ENCODE results near the gene XPO4. TPM values are rescaled to one million over a fixed set of nuclear protein-coding genes. Genes with fewer than 3 reads are reported as not detected.

XPO4 gene
- total and polyA plus RNA-seq, 2 of the 13 experiments (the other 11 are each of a cell fraction or from before 2014, with no cell fraction given), result 8.4 to 24.8 TPM

DNA sequence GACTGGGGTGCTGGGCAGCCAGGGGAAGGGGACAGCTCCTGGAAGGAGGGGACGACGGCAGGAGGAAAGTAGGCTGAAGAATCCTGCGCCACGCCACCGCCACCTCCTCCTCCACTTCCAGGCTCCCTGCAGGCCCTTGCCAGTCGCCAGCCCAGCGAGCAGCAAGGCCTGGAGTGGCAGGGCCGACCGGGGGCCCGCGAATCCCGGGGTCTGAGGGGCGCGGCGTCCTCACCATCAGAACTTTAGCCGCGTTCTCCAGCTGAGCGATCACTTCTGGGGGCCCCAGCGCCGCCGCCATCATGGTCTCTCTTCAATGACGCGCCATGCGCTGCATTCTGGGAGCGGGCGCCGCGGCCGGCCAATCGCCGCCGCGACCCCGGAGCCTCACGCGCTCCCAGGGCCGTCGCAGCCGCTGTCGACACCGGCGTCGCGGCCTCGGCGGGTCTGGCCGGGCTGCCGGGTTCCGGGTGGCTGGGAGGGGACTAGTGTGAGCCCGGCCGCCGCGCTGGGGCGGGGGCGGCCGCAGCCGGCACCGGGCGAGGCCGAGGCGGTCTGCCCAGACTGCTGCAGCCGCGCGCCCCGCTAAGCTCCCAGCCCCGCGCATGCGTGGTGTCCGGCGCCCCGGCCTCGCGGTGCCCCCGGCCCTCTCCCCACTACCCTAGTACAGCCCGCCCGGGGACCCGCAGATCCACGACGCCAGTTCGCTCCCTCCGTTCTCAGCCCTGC is at the start of gene XPO4 (continued):
- TF ChIP-seq, protein P1, sequence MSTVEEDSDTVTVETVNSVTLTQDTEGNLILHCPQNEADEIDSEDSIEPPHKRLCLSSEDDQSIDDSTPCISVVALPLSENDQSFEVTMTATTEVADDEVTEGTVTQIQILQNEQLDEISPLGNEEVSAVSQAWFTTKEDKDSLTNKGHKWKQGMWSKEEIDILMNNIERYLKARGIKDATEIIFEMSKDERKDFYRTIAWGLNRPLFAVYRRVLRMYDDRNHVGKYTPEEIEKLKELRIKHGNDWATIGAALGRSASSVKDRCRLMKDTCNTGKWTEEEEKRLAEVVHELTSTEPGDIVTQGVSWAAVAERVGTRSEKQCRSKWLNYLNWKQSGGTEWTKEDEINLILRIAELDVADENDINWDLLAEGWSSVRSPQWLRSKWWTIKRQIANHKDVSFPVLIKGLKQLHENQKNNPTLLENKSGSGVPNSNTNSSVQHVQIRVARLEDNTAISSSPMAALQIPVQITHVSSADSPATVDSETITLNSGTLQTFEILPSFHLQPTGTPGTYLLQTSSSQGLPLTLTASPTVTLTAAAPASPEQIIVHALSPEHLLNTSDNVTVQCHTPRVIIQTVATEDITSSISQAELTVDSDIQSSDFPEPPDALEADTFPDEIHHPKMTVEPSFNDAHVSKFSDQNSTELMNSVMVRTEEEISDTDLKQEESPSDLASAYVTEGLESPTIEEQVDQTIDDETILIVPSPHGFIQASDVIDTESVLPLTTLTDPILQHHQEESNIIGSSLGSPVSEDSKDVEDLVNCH (CRISPR knock-in tag; IDR thresholded peaks at IDR 0.05), result no peak
- TF ChIP-seq, protein P2, sequence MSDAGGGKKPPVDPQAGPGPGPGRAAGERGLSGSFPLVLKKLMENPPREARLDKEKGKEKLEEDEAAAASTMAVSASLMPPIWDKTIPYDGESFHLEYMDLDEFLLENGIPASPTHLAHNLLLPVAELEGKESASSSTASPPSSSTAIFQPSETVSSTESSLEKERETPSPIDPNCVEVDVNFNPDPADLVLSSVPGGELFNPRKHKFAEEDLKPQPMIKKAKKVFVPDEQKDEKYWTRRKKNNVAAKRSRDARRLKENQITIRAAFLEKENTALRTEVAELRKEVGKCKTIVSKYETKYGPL (CRISPR knock-in tag; IDR thresholded peaks at IDR 0.05), result no peak
- TF ChIP-seq SRSF1 (optimal IDR thresholded peaks at IDR 0.05; ENCODE audit: low read depth, low read length) (no peak), KDM5B (CRISPR knock-in tag; IDR thresholded peaks at IDR 0.05; ENCODE audit: borderline replicate concordance) (peak; percentile 77; the same call in 1 of the 2 replicates), ZNF260 (CRISPR knock-in tag; IDR thresholded peaks at IDR 0.05; ENCODE audit: borderline replicate concordance, low read depth) (no peak), CREM (IDR thresholded peaks at IDR 0.05) (peak; percentile 55; the same call in 1 of the 2 replicates), CREM (CRISPR knock-in tag; IDR thresholded peaks at IDR 0.05) (no peak), YEATS4 (CRISPR knock-in tag; IDR thresholded peaks at IDR 0.05; ENCODE audit: borderline replicate concordance) (no peak), SMAD1 (CRISPR knock-in tag; IDR thresholded peaks at IDR 0.05; ENCODE audit: borderline replicate concordance, low read depth) (no peak), MAFF (IDR thresholded peaks at IDR 0.05; ENCODE audit: low read depth, low read length) (no peak), ZMYM3 (CRISPR knock-in tag; IDR thresholded peaks at IDR 0.05) (0 out of 2 replicates have a peak, but pooled peaks have one; percentile 3), DPF2 (CRISPR knock-in tag; IDR thresholded peaks at IDR 0.05; ENCODE audit: borderline replicate concordance, low read depth) (no peak), MTF2 (CRISPR knock-in tag; IDR thresholded peaks at IDR 0.05; ENCODE audit: borderline replicate concordance) (no peak), ZFP1 (CRISPR knock-in tag; IDR thresholded peaks at IDR 0.05) (no peak), KMT2B (CRISPR knock-in tag; IDR thresholded peaks at IDR 0.05) (peak; percentile 78), TOPORS (CRISPR knock-in tag; IDR thresholded peaks at IDR 0.05) (peak; percentile 65; the same call in 1 of the 2 replicates), ZNF547 (CRISPR knock-in tag; IDR thresholded peaks at IDR 0.05) (no peak; the same call in 1 of the 2 replicates), RFX3 (CRISPR knock-in tag; IDR thresholded peaks at IDR 0.05) (no peak)
- TF ChIP-seq, protein P3, sequence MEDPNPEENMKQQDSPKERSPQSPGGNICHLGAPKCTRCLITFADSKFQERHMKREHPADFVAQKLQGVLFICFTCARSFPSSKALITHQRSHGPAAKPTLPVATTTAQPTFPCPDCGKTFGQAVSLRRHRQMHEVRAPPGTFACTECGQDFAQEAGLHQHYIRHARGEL (CRISPR knock-in tag; IDR thresholded peaks at IDR 0.05), result no peak
- TF ChIP-seq, protein P4, sequence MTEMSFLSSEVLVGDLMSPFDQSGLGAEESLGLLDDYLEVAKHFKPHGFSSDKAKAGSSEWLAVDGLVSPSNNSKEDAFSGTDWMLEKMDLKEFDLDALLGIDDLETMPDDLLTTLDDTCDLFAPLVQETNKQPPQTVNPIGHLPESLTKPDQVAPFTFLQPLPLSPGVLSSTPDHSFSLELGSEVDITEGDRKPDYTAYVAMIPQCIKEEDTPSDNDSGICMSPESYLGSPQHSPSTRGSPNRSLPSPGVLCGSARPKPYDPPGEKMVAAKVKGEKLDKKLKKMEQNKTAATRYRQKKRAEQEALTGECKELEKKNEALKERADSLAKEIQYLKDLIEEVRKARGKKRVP (CRISPR knock-in tag; IDR thresholded peaks at IDR 0.05), result no peak; a peak in 1 of 4 replicates
- TF ChIP-seq, protein P5, sequence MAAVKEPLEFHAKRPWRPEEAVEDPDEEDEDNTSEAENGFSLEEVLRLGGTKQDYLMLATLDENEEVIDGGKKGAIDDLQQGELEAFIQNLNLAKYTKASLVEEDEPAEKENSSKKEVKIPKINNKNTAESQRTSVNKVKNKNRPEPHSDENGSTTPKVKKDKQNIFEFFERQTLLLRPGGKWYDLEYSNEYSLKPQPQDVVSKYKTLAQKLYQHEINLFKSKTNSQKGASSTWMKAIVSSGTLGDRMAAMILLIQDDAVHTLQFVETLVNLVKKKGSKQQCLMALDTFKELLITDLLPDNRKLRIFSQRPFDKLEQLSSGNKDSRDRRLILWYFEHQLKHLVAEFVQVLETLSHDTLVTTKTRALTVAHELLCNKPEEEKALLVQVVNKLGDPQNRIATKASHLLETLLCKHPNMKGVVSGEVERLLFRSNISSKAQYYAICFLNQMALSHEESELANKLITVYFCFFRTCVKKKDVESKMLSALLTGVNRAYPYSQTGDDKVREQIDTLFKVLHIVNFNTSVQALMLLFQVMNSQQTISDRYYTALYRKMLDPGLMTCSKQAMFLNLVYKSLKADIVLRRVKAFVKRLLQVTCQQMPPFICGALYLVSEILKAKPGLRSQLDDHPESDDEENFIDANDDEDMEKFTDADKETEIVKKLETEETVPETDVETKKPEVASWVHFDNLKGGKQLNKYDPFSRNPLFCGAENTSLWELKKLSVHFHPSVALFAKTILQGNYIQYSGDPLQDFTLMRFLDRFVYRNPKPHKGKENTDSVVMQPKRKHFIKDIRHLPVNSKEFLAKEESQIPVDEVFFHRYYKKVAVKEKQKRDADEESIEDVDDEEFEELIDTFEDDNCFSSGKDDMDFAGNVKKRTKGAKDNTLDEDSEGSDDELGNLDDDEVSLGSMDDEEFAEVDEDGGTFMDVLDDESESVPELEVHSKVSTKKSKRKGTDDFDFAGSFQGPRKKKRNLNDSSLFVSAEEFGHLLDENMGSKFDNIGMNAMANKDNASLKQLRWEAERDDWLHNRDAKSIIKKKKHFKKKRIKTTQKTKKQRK (IDR thresholded peaks at IDR 0.05; ENCODE audit: low read length), result no peak

Measured in HepG2 (cell line).